ENCODE measurements around the gene CEP131. TPM values are rescaled to one million over a fixed set of nuclear protein-coding genes. Genes with fewer than 3 reads are reported as not detected.
A peak's percentile ranks its signal among the peaks of the same experiment; 100 is the strongest.

Gene CEP131
- total RNA-seq, 2 experiments from 2014 or later, result 13.6 to 20.6 TPM

- no peak overlapping the region for H3K27ac Mint-ChIP-seq
- ATAC-seq, result no peak
Observed at GRCh38 chr17:81204578-81204977, 18.2 kb downstream of the CEP131 start.

GRCh38 chr17:81203136-81203535 is 19.6 kb downstream of the CEP131 start:
- CTCF ChIA-PET, result no interaction called here

More at GRCh38 chr17:81204578-81204977, 18.2 kb downstream of the CEP131 start:
- no peaks in the 10 kb centered on the region for H3K4me1 Mint-ChIP-seq
- no peaks in the 10 kb centered on the region for H3K36me3 Mint-ChIP-seq
- H3K27me3 Mint-ChIP-seq, result no peaks in the 10 kb centered on the region
- no peaks in the 10 kb centered on the region for H3K9me3 Mint-ChIP-seq (ENCODE audit: low read depth)
- CTCF ChIA-PET, result no interaction called here
- no peak for DNase-seq
- no peak overlapping the region for H3K4me3 Mint-ChIP-seq

GRCh38 chr17:81202318-81202717 is 20.4 kb downstream of the CEP131 start:
- CTCF ChIA-PET, result no interaction called here
- Mint-ChIP-seq H3K4me3 (no peak overlapping the region), H3K9me3 (ENCODE audit: low read depth) (no peaks in the 10 kb centered on the region), H3K27me3 (no peaks in the 10 kb centered on the region), H3K4me1 (no peaks in the 10 kb centered on the region), H3K27ac (no peak overlapping the region), H3K36me3 (no peaks in the 10 kb centered on the region)
- DNase-seq, result no peak
- no peak for ATAC-seq

More at GRCh38 chr17:81203136-81203535, 19.6 kb downstream of the CEP131 start:
- ATAC-seq (no peak), DNase-seq (no peak)
- Mint-ChIP-seq H3K27me3 (no peaks in the 10 kb centered on the region), H3K4me1 (no peaks in the 10 kb centered on the region), H3K36me3 (no peaks in the 10 kb centered on the region), H3K4me3 (no peak overlapping the region), H3K9me3 (ENCODE audit: low read depth) (no peaks in the 10 kb centered on the region), H3K27ac (no peak overlapping the region)

GRCh38 chr17:81200695-81201580 is 21.8 kb downstream of the CEP131 start:
- Mint-ChIP-seq H3K4me1 (no peaks in the 10 kb centered on the region), H3K27me3 (no peaks in the 10 kb centered on the region), H3K36me3 (no peaks in the 10 kb centered on the region), H3K4me3 (no peak overlapping the region), H3K9me3 (ENCODE audit: low read depth) (no peaks in the 10 kb centered on the region), H3K27ac (no peak overlapping the region)
- CTCF ChIA-PET, result no interaction called here
- peak; percentile 59 for ATAC-seq
- no peak for DNase-seq

GRCh38 chr17:81200201-81200600 is 22.6 kb downstream of the CEP131 start:
- ATAC-seq, result no peak
- CTCF ChIA-PET, result no interaction called here
- no peak overlapping the region for H3K4me3 Mint-ChIP-seq

GRCh38 chr17:81199482-81199830 is 23.3 kb downstream of the CEP131 start:
- Mint-ChIP-seq H3K4me1 (no peaks in the 10 kb centered on the region), H3K27me3 (no peaks in the 10 kb centered on the region), H3K9me3 (ENCODE audit: low read depth) (no peaks in the 10 kb centered on the region), H3K36me3 (no peaks in the 10 kb centered on the region), H3K4me3 (no peak overlapping the region), H3K27ac (no peak overlapping the region)
- ATAC-seq (no peak), DNase-seq (no peak)
- CTCF ChIA-PET, result no interaction called here

More at GRCh38 chr17:81200201-81200600, 22.6 kb downstream of the CEP131 start:
- no peaks in the 10 kb centered on the region for H3K9me3 Mint-ChIP-seq (ENCODE audit: low read depth)
- DNase-seq, result no peak
- H3K27ac Mint-ChIP-seq, result no peak overlapping the region
- H3K36me3 Mint-ChIP-seq, result no peaks in the 10 kb centered on the region
- no peaks in the 10 kb centered on the region for H3K27me3 Mint-ChIP-seq
- H3K4me1 Mint-ChIP-seq, result no peaks in the 10 kb centered on the region

- DNase-seq (no peak), ATAC-seq (no peak)
- no peak overlapping the region for H3K4me3 Mint-ChIP-seq
- H3K27me3 Mint-ChIP-seq, result no peaks in the 10 kb centered on the region
- H3K4me1 Mint-ChIP-seq, result no peaks in the 10 kb centered on the region
- CTCF ChIA-PET, result interaction anchor here (0.6 kb wide), 1 partner anchor 55 kb away, joined by 3 read pairs; no protein-coding TSS in a partner anchor
- H3K9me3 Mint-ChIP-seq (ENCODE audit: low read depth), result no peaks in the 10 kb centered on the region
- no peak overlapping the region for H3K27ac Mint-ChIP-seq
- no peaks in the 10 kb centered on the region for H3K36me3 Mint-ChIP-seq
Observed at GRCh38 chr17:81198826-81199481, 23.8 kb downstream of the CEP131 start.

- Mint-ChIP-seq H3K27me3 (no peaks in the 10 kb centered on the region), H3K4me3 (no peak overlapping the region), H3K27ac (no peak overlapping the region), H3K4me1 (no peaks in the 10 kb centered on the region), H3K36me3 (no peaks in the 10 kb centered on the region), H3K9me3 (ENCODE audit: low read depth) (no peaks in the 10 kb centered on the region)
- ATAC-seq (no peak), DNase-seq (no peak)
- CTCF ChIA-PET, result no interaction called here
Observed at GRCh38 chr17:81197831-81198490, 24.8 kb downstream of the CEP131 start.

GRCh38 chr17:81197409-81197795 is 25.4 kb downstream of the CEP131 start:
- no peaks in the 10 kb centered on the region for H3K27me3 Mint-ChIP-seq
- no peaks in the 10 kb centered on the region for H3K4me1 Mint-ChIP-seq
- ATAC-seq, result no peak
- no peaks in the 10 kb centered on the region for H3K9me3 Mint-ChIP-seq (ENCODE audit: low read depth)
- no peak for DNase-seq
- no peaks in the 10 kb centered on the region for H3K36me3 Mint-ChIP-seq
- CTCF ChIA-PET, result no interaction called here
- no peak overlapping the region for H3K4me3 Mint-ChIP-seq
- H3K27ac Mint-ChIP-seq, result no peak overlapping the region

GRCh38 chr17:81196505-81197408 is 26.0 kb downstream of the CEP131 start:
- Mint-ChIP-seq H3K4me1 (no peaks in the 10 kb centered on the region), H3K9me3 (ENCODE audit: low read depth) (no peaks in the 10 kb centered on the region), H3K27me3 (no peaks in the 10 kb centered on the region), H3K4me3 (no peak overlapping the region), H3K36me3 (no peaks in the 10 kb centered on the region), H3K27ac (no peak overlapping the region)
- DNase-seq, result no peak
- CTCF ChIA-PET, result no interaction called here
- ATAC-seq, result no peak

GRCh38 chr17:81195941-81196495 is 26.7 kb downstream of the CEP131 start:
- H3K27me3 Mint-ChIP-seq, result no peaks in the 10 kb centered on the region
- no peak for ATAC-seq
- no peak overlapping the region for H3K27ac Mint-ChIP-seq
- no peaks in the 10 kb centered on the region for H3K36me3 Mint-ChIP-seq
- CTCF ChIA-PET, result no interaction called here
- no peak overlapping the region for H3K4me3 Mint-ChIP-seq
- H3K4me1 Mint-ChIP-seq, result no peaks in the 10 kb centered on the region
- no peaks in the 10 kb centered on the region for H3K9me3 Mint-ChIP-seq (ENCODE audit: low read depth)
- no peak for DNase-seq

GRCh38 chr17:81194941-81195901 is 27.5 kb downstream of the CEP131 start:
- CTCF ChIA-PET, result no interaction called here
- no peak overlapping the region for H3K27ac Mint-ChIP-seq
- no peaks in the 10 kb centered on the region for H3K27me3 Mint-ChIP-seq
- no peaks in the 10 kb centered on the region for H3K4me1 Mint-ChIP-seq
- DNase-seq (no peak), ATAC-seq (no peak)
- H3K4me3 Mint-ChIP-seq, result no peak overlapping the region
- H3K36me3 Mint-ChIP-seq, result no peaks in the 10 kb centered on the region
- no peaks in the 10 kb centered on the region for H3K9me3 Mint-ChIP-seq (ENCODE audit: low read depth)
